Calu3 (cell line): ENCODE data around the gene MYH14. TPM values are rescaled to one million over a fixed set of nuclear protein-coding genes. Genes with fewer than 3 reads are reported as not detected.
A peak's percentile ranks its signal among the peaks of the same experiment; 100 is the strongest.

Source experiments
- BruUV-seq: library from RNA; stranded (reverse); fragments of 400-500 nt; replicated peaks from 2 replicates; lab custom pipeline; 2021; lab: Mats Ljungman, UMichigan
- CTCF ChIA-PET: fragments of 300-600 bp; sonication (Branson Sonifier 250); formaldehyde crosslinking; loops from one replicate; lab custom pipeline; 2022; ENCODE audit warnings: antibody characterized with exemption; lab: Charles Lee
- DNase-seq: peaks from one replicate; pipeline ENCODE4 v3.0.0; 2022
- H3K27ac Mint-ChIP-seq: one replicate; pipeline ENCODE4 v1.8.0; 2022; ENCODE audit warnings: mixed read lengths; ENCODE audit not compliant: unreplicated experiment
- H3K27me3 Mint-ChIP-seq: one replicate; pipeline ENCODE4 v1.8.0; 2022; ENCODE audit warnings: mixed read lengths; ENCODE audit not compliant: unreplicated experiment
- H3K36me3 Mint-ChIP-seq: one replicate; pipeline ENCODE4 v1.8.0; 2022; ENCODE audit warnings: mild to moderate bottlenecking, moderate library complexity, mixed read lengths; ENCODE audit not compliant: insufficient read depth, unreplicated experiment
- H3K4me1 Mint-ChIP-seq: one replicate; pipeline ENCODE4 v1.8.0; 2022; ENCODE audit warnings: mild to moderate bottlenecking, low read depth, mixed read lengths; ENCODE audit not compliant: unreplicated experiment
- H3K4me3 Mint-ChIP-seq: one replicate; pipeline ENCODE4 v1.8.0; 2022; ENCODE audit warnings: mild to moderate bottlenecking, low read depth, moderate library complexity, mixed read lengths; ENCODE audit not compliant: unreplicated experiment
- H3K9me3 Mint-ChIP-seq: one replicate; pipeline ENCODE4 v1.8.0; 2022; ENCODE audit warnings: low read depth, mixed read lengths; ENCODE audit not compliant: unreplicated experiment
- intact Hi-C: fragments of 100-400 bp; cut with micrococcal nuclease; formaldehyde crosslinking; loops from one replicate; pipeline ENCODE4 v1.10.0; 2022; ENCODE audit not compliant: unreplicated experiment
- total RNA-seq: library from RNA; stranded (reverse); gene quantifications from 2 replicates; pipeline ENCODE4 v1.2.3, GENCODE V29; 2022
- TF ChIP-seq, protein P1 (sequence below): fragments of 200-600 bp; IDR thresholded peaks from one replicate; pipeline ENCODE4 v1.8.0; 2022; ENCODE audit warnings: antibody characterized with exemption; ENCODE audit not compliant: unreplicated experiment

The MYH14 gene
- total RNA-seq, 1 experiment from 2014 or later = 255 TPM

DNA sequence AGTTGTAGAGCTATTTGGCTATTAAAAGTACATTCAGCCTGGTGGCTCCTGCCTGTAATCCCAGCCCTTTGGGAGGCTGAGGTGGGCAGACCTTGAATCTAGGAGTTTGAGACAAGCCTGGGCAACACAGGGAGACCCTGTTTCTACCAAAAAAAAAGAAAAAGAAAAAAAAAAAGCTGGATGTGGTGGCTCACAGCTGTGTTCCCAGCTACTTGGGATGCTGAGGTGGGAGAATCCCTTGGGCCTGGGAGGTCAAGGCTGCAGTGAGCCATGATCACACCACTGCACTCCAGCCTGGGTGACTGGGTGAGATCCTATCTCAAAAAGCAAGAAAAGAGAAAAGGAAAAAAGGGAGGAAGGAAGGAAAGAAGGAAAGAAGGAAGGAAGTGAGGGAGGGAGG is 30.7 kb upstream of the MYH14 start:
- DNase-seq = no peak
- TF ChIP-seq, protein P1, sequence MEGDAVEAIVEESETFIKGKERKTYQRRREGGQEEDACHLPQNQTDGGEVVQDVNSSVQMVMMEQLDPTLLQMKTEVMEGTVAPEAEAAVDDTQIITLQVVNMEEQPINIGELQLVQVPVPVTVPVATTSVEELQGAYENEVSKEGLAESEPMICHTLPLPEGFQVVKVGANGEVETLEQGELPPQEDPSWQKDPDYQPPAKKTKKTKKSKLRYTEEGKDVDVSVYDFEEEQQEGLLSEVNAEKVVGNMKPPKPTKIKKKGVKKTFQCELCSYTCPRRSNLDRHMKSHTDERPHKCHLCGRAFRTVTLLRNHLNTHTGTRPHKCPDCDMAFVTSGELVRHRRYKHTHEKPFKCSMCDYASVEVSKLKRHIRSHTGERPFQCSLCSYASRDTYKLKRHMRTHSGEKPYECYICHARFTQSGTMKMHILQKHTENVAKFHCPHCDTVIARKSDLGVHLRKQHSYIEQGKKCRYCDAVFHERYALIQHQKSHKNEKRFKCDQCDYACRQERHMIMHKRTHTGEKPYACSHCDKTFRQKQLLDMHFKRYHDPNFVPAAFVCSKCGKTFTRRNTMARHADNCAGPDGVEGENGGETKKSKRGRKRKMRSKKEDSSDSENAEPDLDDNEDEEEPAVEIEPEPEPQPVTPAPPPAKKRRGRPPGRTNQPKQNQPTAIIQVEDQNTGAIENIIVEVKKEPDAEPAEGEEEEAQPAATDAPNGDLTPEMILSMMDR = no peak
- Mint-ChIP-seq H3K36me3 (peaks cover 6% of the 10 kb centered on the region), H3K4me1 (peaks cover 25% of the 10 kb centered on the region), H3K9me3 (no peaks in the 10 kb centered on the region), H3K27ac (peak overlapping the region; percentile 35), H3K27me3 (peaks cover 18% of the 10 kb centered on the region), H3K4me3 (no peak overlapping the region)
- BruUV-seq = no TSS peak
- intact Hi-C loops = no loop called here
- CTCF ChIA-PET = interaction anchor here (0.6 to 1.0 kb wide), 4 partner anchors 42 to 1717 kb away, joined by 3 to 5 read pairs (median 4); partner anchors contain the start of gene KCNJ14

DNA sequence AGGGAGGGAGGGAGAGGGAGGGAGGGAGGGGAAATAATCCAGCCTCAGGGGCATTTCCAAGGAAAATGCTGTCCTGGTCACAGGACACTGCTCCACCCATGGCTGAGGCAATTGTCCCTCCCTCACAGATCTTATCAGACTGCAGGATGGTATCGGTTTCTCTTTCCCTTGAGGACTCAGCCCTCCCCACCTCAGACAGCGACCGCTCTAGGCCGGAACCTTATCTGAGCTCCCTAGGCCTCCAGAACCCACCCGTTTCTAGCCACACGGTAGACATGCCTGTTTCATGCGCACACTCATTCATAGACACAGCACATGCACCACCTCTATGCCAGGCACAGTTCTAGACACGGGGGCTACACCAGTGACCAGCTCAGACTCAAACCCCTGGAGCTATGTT is 30.3 kb upstream of the MYH14 start:
- Mint-ChIP-seq H3K4me3 (no peak overlapping the region), H3K27ac (peak overlapping the region; percentile 35), H3K27me3 (peaks cover 18% of the 10 kb centered on the region), H3K36me3 (peaks cover 6% of the 10 kb centered on the region), H3K4me1 (peaks cover 26% of the 10 kb centered on the region), H3K9me3 (no peaks in the 10 kb centered on the region)
- intact Hi-C loops = no loop called here
- no TSS peak for BruUV-seq
- CTCF ChIA-PET = interaction anchor here (0.6 to 1.0 kb wide), 4 partner anchors 42 to 1718 kb away, joined by 3 to 5 read pairs (median 4); partner anchors contain the start of gene KCNJ14
- TF ChIP-seq, protein P1 = no peak
- peak; percentile 63 for DNase-seq

- Mint-ChIP-seq H3K4me1 (peaks cover 32% of the 10 kb centered on the region), H3K9me3 (no peaks in the 10 kb centered on the region), H3K27ac (no peak overlapping the region), H3K4me3 (no peak overlapping the region), H3K27me3 (peaks cover 11% of the 10 kb centered on the region), H3K36me3 (peaks cover 6% of the 10 kb centered on the region)
- TF ChIP-seq, protein P1 = no peak
- CTCF ChIA-PET = no interaction called here
- DNase-seq = no peak
- no TSS peak for BruUV-seq
- intact Hi-C loops = no loop called here
Measured at GRCh38 chr19:50174100-50174793, 29.2 kb upstream of the MYH14 start.

- no peak overlapping the region for H3K27ac Mint-ChIP-seq
- H3K9me3 Mint-ChIP-seq = no peaks in the 10 kb centered on the region
- no peaks in the 10 kb centered on the region for H3K27me3 Mint-ChIP-seq
- TF ChIP-seq, protein P1 = no peak
- no peak for DNase-seq
- peaks cover 29% of the 10 kb centered on the region for H3K4me1 Mint-ChIP-seq
- no TSS peak for BruUV-seq
- H3K36me3 Mint-ChIP-seq = peaks cover 6% of the 10 kb centered on the region
- no peak overlapping the region for H3K4me3 Mint-ChIP-seq
- intact Hi-C loops = loop anchor here (5.0 kb wide), 1 partner anchor 36 kb away; no protein-coding TSS in a partner anchor
- CTCF ChIA-PET = interaction anchor here (0.6 to 1.0 kb wide), 2 partner anchors 15 to 153 kb away, joined by 3 to 4 read pairs; no protein-coding TSS in a partner anchor
Measured at GRCh38 chr19:50175924-50176323, 27.5 kb upstream of the MYH14 start.
